ENCODE data around the gene DCST2. TPM values are rescaled to one million over a fixed set of nuclear protein-coding genes. Genes with fewer than 3 reads are reported as not detected.

DCST2 gene
- total and polyA plus RNA-seq, 10 of the 15 experiments (the other 5 are each of a cell fraction or from before 2014, with no cell fraction given): 0.33 to 0.41 (median 0.36) TPM; not detected in 7

GRCh38 chr1:155051777-155052398 is 18.3 kb upstream of the DCST2 start:
- H3K27ac ChIP-seq (ENCODE audit: control insufficient read depth, insufficient read depth): no peak overlapping the region
- peak overlapping the region; percentile 70 for H2AFZ ChIP-seq (ENCODE audit: control insufficient read depth, low read depth, low read length)
- no peaks in the 10 kb centered on the region; the same call in 1 of the 2 replicates for H3K79me2 ChIP-seq (ENCODE audit: control insufficient read depth, insufficient read depth, low read length)
- H3K4me3 ChIP-seq: peak overlapping the region; percentile 91
- in situ Hi-C loops (cut with MboI): no loop called here
- no peak for TF ChIP-seq POLR2A (IDR thresholded peaks at IDR 0.05; ENCODE audit: low read depth, low read length)
- TF ChIP-seq ZSCAN29 (IDR thresholded peaks at IDR 0.05): no peak
- no peak for TF ChIP-seq RCOR1 (conservative IDR thresholded peaks at IDR 0.05; ENCODE audit: low read depth, low read length)
- TF ChIP-seq DPF2 (IDR thresholded peaks at IDR 0.05): 0 out of 2 replicates have a peak, but pooled peaks have one; percentile 14
- 0 out of 2 replicates have a peak, but pooled peaks have one; percentile 28 for TF ChIP-seq IKZF1 (conservative IDR thresholded peaks at IDR 0.05)
- TF ChIP-seq, protein P1, sequence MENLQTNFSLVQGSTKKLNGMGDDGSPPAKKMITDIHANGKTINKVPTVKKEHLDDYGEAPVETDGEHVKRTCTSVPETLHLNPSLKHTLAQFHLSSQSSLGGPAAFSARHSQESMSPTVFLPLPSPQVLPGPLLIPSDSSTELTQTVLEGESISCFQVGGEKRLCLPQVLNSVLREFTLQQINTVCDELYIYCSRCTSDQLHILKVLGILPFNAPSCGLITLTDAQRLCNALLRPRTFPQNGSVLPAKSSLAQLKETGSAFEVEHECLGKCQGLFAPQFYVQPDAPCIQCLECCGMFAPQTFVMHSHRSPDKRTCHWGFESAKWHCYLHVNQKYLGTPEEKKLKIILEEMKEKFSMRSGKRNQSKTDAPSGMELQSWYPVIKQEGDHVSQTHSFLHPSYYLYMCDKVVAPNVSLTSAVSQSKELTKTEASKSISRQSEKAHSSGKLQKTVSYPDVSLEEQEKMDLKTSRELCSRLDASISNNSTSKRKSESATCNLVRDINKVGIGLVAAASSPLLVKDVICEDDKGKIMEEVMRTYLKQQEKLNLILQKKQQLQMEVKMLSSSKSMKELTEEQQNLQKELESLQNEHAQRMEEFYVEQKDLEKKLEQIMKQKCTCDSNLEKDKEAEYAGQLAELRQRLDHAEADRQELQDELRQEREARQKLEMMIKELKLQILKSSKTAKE (IDR thresholded peaks at IDR 0.05; ENCODE audit: low read depth, poor library complexity, severe bottlenecking): no peak
- peak overlapping the region; percentile 65 for H3K9ac ChIP-seq (ENCODE audit: control insufficient read depth, insufficient read depth, low read length)
- intact Hi-C loops (cut with micrococcal nuclease; ENCODE audit: unreplicated experiment): no loop called here
- peak overlapping the region; percentile 96 for H3K4me2 ChIP-seq (ENCODE audit: control insufficient read depth, insufficient read depth)
- no TSS peak for BruUV-seq (replicated peaks)
- no peaks in the 10 kb centered on the region for H3K27me3 ChIP-seq (replicated peaks in 1 of 2; ENCODE audit: control insufficient read depth in 2 of 2, insufficient read depth in 2 of 2, low read length in 1 of 2)
- no peaks in the 10 kb centered on the region for H4K20me1 ChIP-seq (ENCODE audit: control insufficient read depth, insufficient read depth)
- ChIA-PET POLR2A (interaction anchor here (1.1 to 1.7 kb wide), 4 partner anchors 35 to 182 kb away, joined by 3 to 8 read pairs (median 6); partner anchors contain the start of gene KCNN3), RAD21 (ENCODE audit: unreplicated experiment) (interaction anchor here (0.5 to 2.7 kb wide), 9 partner anchors 8 to 571 kb away, joined by 3 to 16 read pairs (median 5); partner anchors contain the start of gene PBXIP1), CTCF (interaction anchor here (0.9 to 3.7 kb wide), 11 partner anchors 9 to 492 kb away, joined by 3 to 27 read pairs (median 6); partner anchors contain the start of gene KRTCAP2), SMC1A (ENCODE audit: uncharacterized antibody, unreplicated experiment) (interaction anchor here (1.5 to 2.4 kb wide), 2 partner anchors 10 to 33 kb away, joined by 3 to 12 read pairs; no protein-coding TSS in a partner anchor)
- no peaks in the 10 kb centered on the region for H3K36me3 ChIP-seq (ENCODE audit: control insufficient read depth in 2 of 2, insufficient read depth in 2 of 2, low read length in 1 of 2)
- DNase-seq (ENCODE audit: low read depth, low spot score) (no peak), FAIRE-seq (no peak), ATAC-seq (peak; percentile 56)
- WGBS (ENCODE audit: insufficient coverage, insufficient replicate concordance, low lambda C conversion rate, missing lambda C conversion rate): 2% methylated on average over 26 of the region's 27 CpGs
- H3K9me3 ChIP-seq (replicated peaks; ENCODE audit: control insufficient read depth, insufficient read depth, low read length): no peaks in the 10 kb centered on the region
- peaks cover 13% of the 10 kb centered on the region for H3K4me1 ChIP-seq (ENCODE audit: control insufficient read depth, insufficient read depth, low read length)
